ENCODE results near the gene HOXA7.

The HOXA7 gene

DNA sequence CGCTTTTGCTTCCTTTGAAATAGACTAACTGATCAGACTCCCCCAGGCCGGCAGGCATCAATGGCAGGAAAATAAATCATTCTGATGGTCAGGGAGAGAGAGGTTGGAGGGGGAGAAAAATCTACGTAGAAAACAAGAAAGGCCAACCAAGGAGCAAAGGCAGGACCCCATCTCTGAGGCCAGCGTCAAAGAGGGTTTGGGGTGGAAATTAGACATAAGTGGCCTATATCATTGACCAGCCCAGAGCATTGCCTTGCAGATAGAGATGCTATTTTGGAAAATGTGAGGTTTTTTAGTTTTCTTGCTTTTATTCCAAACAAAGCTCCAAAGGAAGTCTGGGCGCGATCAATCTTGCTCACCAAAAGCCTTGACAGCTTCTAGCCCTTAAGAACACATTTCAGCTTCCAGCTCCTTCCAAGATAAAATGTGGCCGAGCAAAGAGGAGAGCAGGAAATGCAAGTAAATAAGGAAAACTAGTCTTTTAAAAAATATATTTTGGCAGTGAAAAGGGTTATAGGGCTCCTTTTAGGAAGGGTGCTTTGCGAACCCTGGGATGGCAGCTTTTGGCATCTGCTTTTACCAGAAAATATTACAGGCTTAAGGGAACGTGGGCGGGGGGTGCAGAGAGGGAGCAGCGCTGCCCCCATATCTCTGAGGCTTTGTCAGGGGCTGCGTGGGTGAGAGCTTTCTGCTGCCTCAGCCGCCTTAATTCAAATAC, 52.0 kb downstream of the HOXA7 start:
- DNase-seq = no peak
